DMS114 treated with DMSO at 0.1 percent for 48 hours (cell line): ENCODE data around the gene LIX1L.
"Not testable (repeated sequence)": the region's sequence is repeated elsewhere in the genome, so short reads cannot be mapped to it uniquely, and the experiment has no call there.

Experiments
- DNase-seq: peaks from one replicate; lab custom pipeline; 2025; ENCODE audit not compliant: unreplicated experiment; lab: John Stamatoyannopoulos, UW

The LIX1L gene

DNA sequence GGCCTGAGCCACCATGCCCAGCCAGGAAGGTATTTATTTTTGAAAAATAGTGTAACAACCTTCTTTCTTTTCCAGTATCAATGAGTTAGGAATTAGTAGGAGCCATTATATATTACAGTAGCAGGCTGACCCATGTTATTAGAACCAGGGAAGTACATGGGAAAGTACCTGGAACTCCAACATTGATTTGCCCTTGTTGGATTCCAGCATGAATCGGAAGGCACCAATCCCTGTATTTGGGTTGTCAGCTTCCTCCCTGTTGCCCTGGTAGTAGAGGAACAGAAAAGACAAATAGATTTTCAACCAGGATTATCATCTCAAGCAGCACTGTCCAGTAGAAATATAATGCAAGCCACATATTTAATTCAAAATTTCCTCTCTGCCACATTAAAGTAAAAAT is 20.4 kb downstream of the LIX1L start:
- DNase-seq, result no peak

DNA sequence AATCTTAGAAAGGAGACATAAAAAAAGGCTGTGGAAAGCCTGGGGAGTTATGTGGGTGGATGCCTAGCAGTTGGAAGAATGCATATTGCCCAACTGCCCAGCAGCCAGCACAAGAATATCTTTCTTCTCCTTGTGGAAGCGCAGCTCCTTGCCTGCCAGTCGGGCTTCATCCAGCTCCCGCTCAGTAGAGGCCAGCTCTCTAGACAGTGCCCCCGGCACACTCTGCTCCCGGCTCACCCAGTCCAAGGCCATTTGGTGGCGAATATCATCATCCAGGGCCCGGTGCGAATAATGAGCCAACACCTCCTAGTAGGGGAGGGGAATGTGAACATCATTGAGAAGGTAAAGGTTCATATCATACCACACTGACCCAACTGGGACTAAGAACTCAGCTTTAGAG is 21.6 kb downstream of the LIX1L start:
- no peak for DNase-seq

DNA sequence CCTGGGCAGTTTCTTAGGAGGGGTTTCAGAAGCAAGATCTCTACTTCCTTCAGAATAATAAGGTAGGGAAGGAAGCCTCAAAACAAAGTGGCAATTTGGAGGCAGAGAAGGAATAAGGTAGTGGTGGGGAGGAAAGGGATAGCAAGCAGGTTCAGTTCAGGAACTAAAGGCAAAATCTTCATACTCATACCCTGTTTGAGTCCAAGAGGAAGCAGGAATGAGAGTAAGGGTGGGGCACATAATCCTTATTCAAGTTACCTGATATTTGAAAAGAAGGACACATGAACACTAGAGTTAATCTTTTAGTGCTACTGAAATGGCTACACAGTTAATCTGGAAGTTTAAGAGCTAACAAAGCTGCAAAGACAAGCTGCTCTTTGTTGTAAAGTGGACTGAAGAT is 22.1 kb downstream of the LIX1L start:
- DNase-seq, result no peak

DNA sequence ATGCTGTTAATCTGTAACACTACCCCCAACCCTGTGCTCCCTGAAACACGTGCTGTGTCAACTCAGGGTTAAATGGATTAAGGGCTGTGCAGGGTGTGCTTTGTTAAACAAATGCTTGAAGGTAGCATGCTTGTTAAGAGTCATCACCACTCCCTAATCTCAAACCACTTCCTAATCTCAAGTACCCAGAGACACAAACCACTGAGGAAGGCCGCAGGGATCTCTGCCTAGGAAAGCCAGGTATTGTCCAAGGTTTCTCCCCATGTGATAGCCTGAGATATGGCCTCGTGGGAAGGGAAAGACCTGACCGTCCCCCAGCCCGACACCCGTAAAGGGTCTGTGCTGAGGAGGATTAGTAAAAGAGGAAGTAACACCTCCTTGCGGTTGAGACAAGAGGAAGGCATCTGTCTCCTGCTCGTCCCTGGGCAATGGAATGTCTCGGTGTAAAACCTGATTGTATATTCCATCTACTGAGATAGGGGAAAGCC is 25.3 kb downstream of the LIX1L start:
- DNase-seq, result not testable (repeated sequence)

DNA sequence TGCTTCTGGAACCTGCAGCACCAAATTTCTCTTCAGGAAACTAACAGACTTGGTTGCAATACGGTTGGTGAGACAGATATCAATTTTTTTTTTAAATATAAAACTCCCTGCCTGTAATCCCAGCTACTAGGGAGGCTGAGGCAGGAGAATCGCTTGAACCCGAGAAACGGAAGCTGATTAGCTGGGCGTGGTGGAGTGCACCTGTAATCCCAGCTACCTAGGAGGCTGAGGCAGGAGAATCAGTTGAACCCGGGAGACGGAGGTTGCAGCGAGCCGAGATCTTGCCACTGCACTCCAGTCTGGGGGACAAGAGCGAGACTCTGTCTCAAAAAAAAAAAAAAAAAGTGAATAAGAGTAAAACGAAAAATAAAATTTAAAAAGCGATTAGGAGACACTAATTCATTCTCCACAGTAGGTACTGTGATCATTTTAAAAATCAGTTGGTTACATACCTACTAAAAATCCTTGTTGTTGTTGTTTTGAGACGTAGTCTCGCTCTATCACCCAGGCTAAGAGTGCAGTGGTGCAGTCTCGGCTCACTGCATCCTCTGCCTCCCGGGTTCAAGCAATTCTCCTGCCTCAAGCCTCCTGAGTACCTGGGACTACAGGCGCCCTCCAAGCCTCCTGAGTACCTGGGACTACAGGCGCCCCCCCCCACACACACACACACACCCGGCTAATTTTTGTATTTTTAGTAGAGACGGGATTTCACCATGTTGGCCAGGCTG is 29.7 kb downstream of the LIX1L start:
- no peak for DNase-seq

DNA sequence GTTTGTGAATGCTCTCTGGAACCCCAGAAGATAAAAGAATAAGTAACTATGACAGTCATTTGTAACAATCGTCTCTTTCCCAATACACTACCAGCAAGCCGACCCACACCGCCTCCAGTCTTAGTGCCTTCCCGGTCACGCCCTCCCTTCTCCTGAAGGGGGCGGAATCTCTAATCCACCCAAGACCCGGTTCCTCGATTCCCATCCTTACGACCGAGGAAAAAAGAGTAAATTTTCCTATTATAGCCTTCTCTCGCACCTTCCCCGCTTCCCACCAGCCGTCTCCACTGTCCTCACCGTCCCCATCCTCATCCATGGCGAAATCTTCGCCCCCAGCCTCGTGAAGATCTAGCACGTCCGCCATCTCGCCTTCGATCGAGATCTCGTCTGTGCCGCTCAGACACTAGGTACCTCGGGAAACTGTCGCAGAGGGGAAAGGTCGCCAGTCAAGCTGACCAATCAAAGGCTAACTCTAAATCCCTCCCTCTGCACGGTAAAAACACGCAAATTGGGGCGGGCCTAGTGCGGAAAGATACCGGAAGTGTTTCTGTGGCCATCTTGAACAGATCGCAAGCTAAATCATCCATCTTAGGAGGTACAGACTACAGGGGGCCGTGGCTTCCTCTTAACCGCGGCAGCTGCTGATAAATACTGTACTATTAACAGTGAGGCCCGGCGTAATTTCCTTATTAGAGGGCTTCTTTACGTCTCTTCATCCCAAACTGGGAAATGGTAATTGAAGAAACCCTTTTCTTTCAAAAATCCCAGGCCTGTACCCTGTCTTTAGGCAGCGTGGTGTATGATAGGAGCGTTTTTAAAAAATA is 30.5 kb downstream of the LIX1L start, which contains the start of gene RBM8A:
RBM8A (minus strand) TSS at position 422 of the 824 bp plus-strand sequence; CDS start at position 364, 58 bp downstream.
- peak; percentile 100 for DNase-seq

DNA sequence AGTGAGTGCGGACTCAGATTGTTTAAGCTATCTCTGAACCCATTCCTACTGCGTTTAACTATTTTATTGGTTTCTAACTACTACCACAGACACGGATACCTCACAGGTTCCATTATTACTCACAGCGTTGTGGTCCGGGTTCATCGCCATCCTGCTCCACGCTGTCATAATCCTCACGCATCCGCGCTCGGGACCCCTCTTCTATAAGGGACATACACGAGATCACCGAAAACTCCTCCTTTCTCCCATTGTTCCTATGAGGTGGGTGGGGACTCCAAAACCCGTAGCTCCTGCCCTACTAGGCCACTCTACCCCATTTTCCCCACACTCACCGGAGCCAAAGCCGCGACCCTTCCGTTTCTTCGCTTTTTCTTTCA is 31.1 kb downstream of the LIX1L start:
- DNase-seq, result no peak

DNA sequence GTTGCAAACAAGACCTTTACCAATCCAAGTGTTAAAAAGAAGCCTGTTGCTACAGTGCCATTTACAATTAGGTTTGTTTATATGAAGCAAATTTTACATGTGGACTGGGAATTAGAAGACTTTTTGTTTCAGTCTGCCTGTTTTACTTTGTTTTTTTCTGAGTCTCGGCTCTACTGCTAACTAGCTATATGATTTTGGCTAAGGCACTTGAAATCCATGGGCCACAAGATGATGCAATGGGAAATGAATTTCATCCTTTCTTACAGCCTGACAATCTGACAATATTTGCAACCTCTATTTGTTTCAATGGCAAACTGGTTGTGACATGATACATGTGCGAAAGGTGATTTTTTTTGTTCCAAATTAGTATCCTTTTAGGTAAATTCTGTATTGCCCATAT is 35.6 kb downstream of the LIX1L start:
- no peak for DNase-seq

DNA sequence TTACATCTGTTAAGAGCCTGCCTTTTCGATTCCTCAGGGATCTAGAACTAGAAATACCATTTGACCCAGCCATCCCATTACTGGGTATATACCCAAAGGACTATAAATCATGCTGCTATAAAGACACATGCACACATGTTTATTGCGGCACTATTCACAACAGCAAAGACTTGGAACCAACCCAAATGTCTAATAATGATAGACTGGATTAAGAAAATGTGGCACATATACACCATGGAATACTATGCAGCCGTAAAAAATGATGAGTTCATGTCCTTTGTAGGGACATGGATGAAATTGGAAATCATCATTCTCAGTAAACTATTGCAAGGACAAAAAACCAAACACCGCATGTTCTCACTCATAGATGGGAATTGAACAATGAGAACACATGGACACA is 37.5 kb downstream of the LIX1L start:
- DNase-seq, result not testable (repeated sequence)

DNA sequence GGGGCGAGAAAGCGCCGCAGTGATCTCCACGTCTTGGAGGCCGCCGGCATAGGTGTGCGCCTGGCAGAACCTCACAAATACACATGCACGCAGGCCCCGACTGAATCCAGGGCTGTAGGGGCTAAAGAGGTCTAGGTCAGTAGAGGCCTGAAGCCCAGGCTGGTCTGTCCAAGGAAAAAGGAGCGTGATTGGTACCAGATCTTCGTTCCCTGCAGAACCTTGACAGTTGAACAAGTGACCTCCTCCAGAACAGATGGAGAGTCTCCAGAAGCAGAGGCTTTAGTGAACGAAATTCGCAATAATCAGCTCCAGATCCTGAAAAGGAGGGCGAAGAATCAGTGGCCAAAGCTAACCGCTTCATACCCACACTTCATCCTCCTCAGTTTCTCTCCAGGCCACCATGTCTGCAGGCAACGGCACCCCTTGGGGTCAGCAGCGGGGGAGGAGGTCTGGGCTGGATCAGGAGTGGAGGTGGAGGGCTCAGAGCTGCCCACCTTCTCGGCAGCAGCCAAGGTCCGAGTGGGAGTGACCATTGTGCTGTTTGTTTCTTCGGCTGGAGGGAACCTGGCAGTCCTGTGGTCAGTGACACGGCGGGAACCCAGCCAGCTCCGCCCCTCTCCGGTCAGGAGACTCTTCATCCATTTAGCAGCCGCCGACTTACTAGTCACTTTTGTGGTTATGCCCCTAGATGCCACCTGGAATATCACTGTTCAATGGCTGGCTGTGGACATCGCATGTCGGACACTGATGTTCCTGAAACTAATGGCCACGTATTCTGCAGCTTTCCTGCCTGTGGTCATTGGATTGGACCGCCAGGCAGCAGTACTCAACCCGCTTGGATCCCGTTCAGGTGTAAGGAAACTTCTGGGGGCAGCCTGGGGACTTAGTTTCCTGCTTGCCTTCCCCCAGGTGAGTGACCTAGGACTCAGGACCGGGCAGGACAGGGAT is 38.6 kb downstream of the LIX1L start:
- peak; percentile 33 for DNase-seq

DNA sequence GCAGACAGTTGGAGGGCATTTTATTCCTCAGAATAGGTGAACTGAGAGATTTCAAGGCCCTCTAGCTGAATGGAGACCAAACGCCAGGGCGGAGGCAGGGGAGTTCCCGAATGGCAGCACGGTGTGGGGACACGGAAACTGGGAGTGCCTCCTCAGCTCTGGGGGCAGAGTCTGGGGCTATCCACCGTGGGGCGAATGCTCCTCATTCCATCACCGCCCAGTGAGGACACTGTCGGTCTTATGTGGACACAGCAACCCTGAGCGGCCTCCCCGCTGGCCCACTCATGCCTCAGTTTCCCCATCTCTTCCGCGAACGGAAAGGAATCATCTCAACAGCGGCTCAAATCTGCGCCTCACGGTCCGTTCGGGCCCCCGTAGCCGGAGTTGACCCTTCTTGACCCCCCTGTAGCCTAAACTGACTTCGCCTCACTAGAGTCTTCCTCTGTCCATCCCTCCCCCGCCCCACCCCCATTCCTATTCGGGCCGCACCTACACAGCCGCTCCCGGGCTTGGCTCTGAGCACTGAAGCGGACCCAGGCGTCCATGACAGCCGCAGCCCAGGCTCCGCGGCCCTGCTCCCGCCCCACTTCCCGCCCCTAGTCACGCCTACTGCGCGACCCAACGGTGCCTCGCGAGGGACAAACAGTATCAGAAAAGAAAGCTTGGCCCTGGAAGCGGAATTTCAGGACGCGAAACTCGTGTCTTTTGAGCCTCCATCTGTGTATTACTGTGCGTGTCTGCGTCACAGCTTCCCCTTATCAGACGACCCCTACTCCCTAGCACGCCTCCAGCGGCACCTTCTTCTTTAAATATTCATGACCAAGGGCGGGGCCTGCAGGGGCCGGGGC is 39.4 kb downstream of the LIX1L start, which contains the start of gene PEX11B:
PEX11B (minus strand) TSS at position 574 of the 848 bp plus-strand sequence; CDS start at position 545, 29 bp downstream.
- DNase-seq, result peak; percentile 95

DNA sequence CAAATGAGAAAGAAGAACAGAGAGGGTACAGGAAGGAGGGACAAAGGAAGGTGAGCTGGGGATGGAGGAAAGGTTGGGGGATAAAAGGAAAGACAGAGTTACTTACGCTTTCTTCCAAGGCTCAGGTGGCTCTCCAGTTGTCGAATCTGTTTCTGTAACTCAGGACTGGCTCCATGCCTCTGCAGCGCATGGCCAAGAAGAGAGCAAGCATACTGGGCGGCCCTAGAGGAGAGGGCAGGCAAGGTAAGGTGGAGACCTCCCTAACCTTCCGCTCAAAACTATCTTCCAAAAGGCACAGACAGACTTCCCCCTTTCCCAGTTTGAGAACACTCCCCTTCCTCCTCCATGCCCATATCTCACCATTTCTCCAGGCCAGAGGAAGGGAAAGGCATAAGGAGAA is 40.2 kb downstream of the LIX1L start:
- DNase-seq, result no peak

DNA sequence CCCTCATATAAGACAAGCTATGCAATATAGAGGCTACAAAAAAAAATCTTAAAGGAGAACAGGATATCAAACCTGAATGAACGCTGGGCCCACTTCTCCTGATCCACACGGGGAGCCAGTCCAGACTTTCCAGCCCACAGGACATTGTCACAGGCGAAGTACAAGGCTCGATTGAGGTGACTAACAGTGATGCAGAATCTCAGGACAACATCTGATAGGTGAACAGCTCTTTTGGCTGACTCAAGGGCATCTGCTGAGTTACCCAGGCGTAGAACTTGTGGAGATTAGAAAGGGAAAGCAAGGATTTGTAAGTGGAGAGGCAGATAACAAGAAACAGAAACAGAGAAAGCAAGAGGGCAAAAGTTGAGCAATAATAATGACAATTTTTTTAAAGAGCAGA is 41.1 kb downstream of the LIX1L start:
- no peak for DNase-seq

DNA sequence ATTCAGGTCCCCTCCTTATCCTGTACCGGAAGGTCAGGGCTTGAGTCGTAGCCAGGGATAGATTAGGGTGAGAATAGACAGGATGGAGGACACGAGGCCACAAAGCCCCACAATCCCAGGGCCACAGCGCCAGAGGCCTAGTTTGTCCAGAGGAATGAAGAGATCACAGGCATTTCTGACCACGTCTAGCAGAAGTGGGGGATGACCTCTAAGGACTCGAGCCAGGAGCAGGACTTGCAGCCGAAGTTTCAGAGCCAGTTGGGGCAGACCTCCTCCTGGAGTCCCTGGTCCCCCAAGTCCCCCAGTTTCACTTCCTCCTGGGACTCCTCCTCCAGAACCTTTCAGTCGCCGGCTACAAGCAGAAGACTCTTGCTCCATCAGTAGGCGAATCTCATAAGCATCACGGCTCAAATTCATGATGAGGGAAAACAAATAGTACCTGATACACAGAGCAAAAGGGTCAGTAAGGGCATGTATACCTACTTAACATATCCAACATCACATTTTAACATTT is 45.6 kb downstream of the LIX1L start:
- no peak for DNase-seq

DNA sequence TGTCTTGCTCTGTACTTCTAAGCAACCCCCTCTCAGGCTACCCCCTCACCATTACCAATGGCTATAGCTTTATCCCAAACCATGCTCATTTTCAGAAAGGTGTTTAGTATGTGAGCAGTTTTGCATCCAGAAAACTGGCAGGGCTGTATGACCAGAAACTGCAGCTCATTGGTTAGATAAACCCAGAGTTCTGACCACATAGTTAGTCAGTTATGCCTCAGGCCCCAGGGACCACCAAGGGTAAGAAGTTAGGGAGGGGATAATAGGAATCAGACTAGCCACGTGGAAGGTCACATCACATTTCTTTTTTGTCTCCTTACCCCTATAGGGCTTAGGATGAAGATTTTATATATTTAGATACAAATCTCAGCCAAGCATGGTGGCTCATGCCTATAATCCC is 49.2 kb downstream of the LIX1L start:
- DNase-seq, result no peak

DNA sequence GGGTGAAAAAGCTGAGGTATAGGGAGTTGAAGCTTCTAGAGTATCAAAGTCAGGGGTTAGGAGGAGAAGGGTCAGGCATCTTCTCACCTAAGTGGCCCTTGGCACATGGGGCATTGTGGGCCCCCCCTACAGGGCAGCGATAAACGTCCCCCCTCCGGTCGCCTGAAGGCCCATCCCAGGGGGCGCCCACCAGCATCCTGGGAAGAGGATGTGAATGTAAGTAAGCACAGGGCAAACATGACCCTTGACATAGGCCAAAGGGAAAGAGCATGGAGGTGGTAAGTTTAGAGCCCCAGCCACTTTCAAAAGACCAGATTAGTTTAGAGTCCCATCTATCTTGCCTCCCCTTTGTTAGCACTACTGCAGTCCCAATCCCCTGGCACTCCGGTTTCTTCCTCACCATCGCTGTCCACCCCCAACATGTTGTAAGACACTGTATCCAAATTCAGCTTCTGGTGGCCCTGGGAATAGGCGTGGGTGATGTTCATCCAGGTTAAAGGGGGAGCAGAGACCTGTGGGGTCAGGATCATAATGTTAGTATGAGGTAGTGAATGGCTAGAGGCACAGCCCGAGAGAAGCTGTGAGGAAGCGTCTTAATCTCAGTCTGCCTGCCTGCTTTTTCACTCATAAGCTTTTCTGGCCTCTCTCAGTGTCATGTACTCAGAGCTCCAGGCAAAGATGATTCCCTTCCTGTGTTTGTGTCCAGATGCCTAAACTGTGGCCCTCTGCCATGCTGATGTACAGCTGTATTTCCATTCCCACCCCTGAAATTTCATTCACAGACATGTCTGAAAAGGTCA is 50.7 kb downstream of the LIX1L start:
- no peak for DNase-seq

DNA sequence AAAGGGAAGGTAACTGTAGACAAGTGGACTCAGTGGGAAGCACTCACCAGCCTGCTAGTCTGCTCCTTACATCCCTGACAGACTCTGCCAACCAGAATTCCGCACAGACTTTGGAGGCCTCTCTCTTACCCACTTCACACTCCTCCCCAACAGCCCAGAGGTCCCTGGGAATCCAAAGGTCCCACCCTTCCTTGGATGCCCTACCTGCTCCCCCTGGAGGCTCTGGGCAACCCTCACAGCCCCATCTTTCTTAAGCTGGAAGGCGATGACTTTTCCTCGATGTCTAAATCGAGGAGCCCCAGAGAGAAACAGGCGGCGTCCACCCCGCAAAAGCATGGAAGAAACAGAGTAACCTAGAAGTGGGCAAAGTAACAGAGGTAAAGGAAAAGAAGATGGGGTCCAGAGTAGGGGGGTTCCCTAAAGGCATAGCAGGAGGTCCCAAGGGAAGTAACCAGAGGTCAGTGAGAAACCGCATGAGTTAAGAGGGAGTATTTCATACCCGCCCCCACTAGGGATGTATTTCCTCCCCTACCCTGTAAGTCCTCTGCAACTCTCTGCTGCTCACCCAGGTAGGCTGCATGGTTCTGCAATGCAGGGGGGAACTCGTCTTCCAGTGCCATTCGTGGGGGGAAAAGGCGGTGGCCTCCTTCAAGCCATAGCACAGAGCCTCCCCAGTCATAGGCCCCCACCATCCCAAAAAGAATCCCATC is 56.4 kb downstream of the LIX1L start:
- no peak for DNase-seq

DNA sequence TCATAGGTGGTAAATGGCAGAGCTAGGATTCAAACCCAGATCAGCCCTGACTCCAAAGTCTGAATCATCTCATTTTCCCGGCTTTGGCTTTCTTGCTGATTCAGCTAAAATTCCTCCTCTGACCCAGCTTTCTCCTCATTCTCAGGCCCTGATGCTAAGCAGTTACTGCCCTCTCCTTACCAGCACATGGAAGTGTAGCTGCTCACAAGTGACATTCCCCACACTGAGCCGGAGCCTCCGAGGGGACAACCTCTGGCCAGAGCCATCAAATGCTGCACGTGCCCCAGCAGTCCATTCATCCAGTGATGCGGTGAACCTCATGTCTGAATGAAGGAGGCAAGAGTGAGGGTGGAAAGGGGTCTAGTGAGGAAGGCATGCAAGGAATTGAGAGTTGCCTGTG is 59.1 kb downstream of the LIX1L start:
- no peak for DNase-seq
